Endothelial cell (in vitro differentiated cells): ENCODE results near the gene AFF1. TPM values are rescaled to one million over a fixed set of nuclear protein-coding genes. Genes with fewer than 3 reads are reported as not detected.

Experiments
- DNase-seq: peaks from one replicate; pipeline ENCODE4 v3.0.0; 2021; ENCODE audit warnings: low spot score
- H3K27ac Mint-ChIP-seq: one replicate; pipeline ENCODE4 v1.8.0; 2021; ENCODE audit warnings: mixed read lengths, inconsistent platforms; ENCODE audit not compliant: unreplicated experiment
- H3K27me3 Mint-ChIP-seq: one replicate; pipeline ENCODE4 v1.8.0; 2021; ENCODE audit warnings: mild to moderate bottlenecking, moderate library complexity, mixed read lengths, inconsistent platforms; ENCODE audit not compliant: unreplicated experiment
- H3K36me3 Mint-ChIP-seq: one replicate; pipeline ENCODE4 v1.8.0; 2021; ENCODE audit warnings: mild to moderate bottlenecking, low read depth, mixed read lengths, inconsistent platforms; ENCODE audit not compliant: unreplicated experiment
- H3K4me1 Mint-ChIP-seq: one replicate; pipeline ENCODE4 v1.8.0; 2021; ENCODE audit warnings: mild to moderate bottlenecking, mixed read lengths, inconsistent platforms; ENCODE audit not compliant: unreplicated experiment
- H3K4me3 Mint-ChIP-seq: one replicate; pipeline ENCODE4 v1.8.0; 2021; ENCODE audit warnings: mild to moderate bottlenecking, mixed read lengths, inconsistent platforms; ENCODE audit not compliant: unreplicated experiment
- H3K9me3 Mint-ChIP-seq: one replicate; pipeline ENCODE4 v1.8.0; 2021; ENCODE audit warnings: mixed read lengths, inconsistent platforms; ENCODE audit not compliant: unreplicated experiment
- total RNA-seq: library from RNA; stranded (reverse); fragmentation: NEBNext Ultra II Directional; extraction: Animal tissue kit (Norgen Biotek cat#: 25700); gene quantifications from one replicate; pipeline ENCODE4 v1.2.1, GENCODE V29; 2021; ENCODE audit not compliant: unreplicated experiment
- TF ChIP-seq, protein P1 (sequence below): fragments of 200-600 bp; sonication (generic); IDR thresholded peaks from one replicate; pipeline ENCODE4 v1.5.0; 2021; ENCODE audit warnings: antibody characterized with exemption; ENCODE audit not compliant: unreplicated experiment

AFF1 gene
- total RNA-seq, 1 donor from 2014 or later: 93.1 TPM

GRCh38 chr4:87105101-87105845 lies 170.5 kb downstream of the AFF1 start:
- Mint-ChIP-seq H3K9me3 (no peaks in the 10 kb centered on the region), H3K27ac (no peak overlapping the region), H3K27me3 (no peaks in the 10 kb centered on the region), H3K4me3 (no peak overlapping the region), H3K36me3 (peaks cover 6% of the 10 kb centered on the region), H3K4me1 (no peaks in the 10 kb centered on the region)
- TF ChIP-seq, protein P1, sequence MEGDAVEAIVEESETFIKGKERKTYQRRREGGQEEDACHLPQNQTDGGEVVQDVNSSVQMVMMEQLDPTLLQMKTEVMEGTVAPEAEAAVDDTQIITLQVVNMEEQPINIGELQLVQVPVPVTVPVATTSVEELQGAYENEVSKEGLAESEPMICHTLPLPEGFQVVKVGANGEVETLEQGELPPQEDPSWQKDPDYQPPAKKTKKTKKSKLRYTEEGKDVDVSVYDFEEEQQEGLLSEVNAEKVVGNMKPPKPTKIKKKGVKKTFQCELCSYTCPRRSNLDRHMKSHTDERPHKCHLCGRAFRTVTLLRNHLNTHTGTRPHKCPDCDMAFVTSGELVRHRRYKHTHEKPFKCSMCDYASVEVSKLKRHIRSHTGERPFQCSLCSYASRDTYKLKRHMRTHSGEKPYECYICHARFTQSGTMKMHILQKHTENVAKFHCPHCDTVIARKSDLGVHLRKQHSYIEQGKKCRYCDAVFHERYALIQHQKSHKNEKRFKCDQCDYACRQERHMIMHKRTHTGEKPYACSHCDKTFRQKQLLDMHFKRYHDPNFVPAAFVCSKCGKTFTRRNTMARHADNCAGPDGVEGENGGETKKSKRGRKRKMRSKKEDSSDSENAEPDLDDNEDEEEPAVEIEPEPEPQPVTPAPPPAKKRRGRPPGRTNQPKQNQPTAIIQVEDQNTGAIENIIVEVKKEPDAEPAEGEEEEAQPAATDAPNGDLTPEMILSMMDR: no peak
- no peak for DNase-seq

DNA sequence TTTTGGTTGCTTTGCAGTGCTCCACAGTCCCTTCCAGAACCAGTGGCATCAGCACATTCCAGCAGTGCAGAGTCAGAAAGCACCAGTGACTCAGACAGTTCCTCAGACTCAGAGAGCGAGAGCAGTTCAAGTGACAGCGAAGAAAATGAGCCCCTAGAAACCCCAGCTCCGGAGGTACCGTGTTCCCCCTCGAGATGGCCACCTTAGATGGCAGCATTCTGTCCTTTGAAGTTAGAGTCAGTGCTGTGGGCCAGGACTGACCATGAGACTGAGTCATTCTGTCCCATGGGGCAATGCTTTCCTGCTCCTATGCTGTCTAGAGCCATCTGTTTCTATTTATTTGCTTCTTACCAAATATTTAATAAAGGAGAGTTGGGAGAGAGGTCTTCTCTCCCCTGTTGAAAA lies 173.3 kb downstream of the AFF1 start:
- H3K27me3 Mint-ChIP-seq: no peaks in the 10 kb centered on the region
- TF ChIP-seq, protein P1: no peak
- H3K9me3 Mint-ChIP-seq: no peaks in the 10 kb centered on the region
- peaks cover 10% of the 10 kb centered on the region for H3K36me3 Mint-ChIP-seq
- DNase-seq: no peak
- H3K4me3 Mint-ChIP-seq: no peak overlapping the region
- H3K27ac Mint-ChIP-seq: no peak overlapping the region
- no peaks in the 10 kb centered on the region for H3K4me1 Mint-ChIP-seq

GRCh38 chr4:87109121-87109520 lies 174.3 kb downstream of the AFF1 start:
- H3K4me1 Mint-ChIP-seq: no peaks in the 10 kb centered on the region

DNA sequence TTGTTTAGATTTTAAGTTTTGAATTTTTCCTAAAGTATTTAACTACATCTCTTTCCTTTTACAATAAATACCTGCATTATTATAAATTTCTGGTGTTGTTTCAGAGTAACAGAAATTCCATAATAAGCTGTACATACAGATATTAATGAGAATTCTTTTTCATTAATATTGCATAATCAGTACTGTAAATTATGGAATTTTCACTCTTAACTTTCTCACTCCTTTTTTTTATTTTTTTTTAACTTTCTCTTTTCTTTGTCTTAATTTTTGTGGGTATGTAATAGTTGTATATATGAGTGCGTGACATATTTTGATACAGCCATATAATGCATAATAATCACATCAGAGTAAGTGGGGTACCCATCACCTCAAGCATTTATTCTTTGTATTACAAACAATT lies 175.1 kb downstream of the AFF1 start:
- TF ChIP-seq, protein P1: no peak
- no peak overlapping the region for H3K27ac Mint-ChIP-seq
- H3K27me3 Mint-ChIP-seq: no peaks in the 10 kb centered on the region
- no peaks in the 10 kb centered on the region for H3K4me1 Mint-ChIP-seq
- peaks cover 10% of the 10 kb centered on the region for H3K36me3 Mint-ChIP-seq
- H3K9me3 Mint-ChIP-seq: no peaks in the 10 kb centered on the region
- H3K4me3 Mint-ChIP-seq: no peak overlapping the region
- no peak for DNase-seq

More at GRCh38 chr4:87109121-87109520, 174.3 kb downstream of the AFF1 start:
- Mint-ChIP-seq H3K36me3 (peaks cover 10% of the 10 kb centered on the region), H3K9me3 (no peaks in the 10 kb centered on the region), H3K27ac (no peak overlapping the region), H3K4me3 (no peak overlapping the region), H3K27me3 (no peaks in the 10 kb centered on the region)
- no peak for DNase-seq
- TF ChIP-seq, protein P1: no peak

DNA sequence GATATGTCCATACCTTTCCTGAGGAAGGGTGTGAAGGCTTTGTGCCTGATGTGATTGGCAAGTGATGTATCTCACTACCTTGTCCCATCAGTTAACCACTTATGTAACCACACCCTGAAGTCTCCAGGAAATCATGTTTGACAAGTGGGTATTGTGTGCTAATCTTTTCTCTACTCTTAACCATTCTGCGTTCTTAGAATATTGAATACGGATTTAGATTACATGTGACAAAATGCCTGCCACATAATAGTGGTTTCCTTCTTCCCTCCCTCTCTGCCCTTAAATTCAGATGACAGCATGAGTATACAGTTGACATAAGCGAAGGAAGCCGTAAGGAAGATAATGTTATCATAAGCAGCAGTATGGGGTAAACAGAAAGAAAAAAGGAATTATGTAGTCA lies 177.3 kb downstream of the AFF1 start:
- Mint-ChIP-seq H3K27me3 (peaks cover 2% of the 10 kb centered on the region), H3K27ac (no peak overlapping the region)

More for the DNA sequence above, 177.3 kb downstream of the AFF1 start:
- H3K4me3 Mint-ChIP-seq: no peak overlapping the region
- H3K9me3 Mint-ChIP-seq: no peaks in the 10 kb centered on the region
- DNase-seq: no peak
- no peaks in the 10 kb centered on the region for H3K4me1 Mint-ChIP-seq
- H3K36me3 Mint-ChIP-seq: peaks cover 24% of the 10 kb centered on the region
- TF ChIP-seq, protein P1: no peak
